ENCODE measurements around the gene NFATC2IP. TPM values are rescaled to one million over a fixed set of nuclear protein-coding genes. Genes with fewer than 3 reads are reported as not detected.

NFATC2IP gene
- total RNA-seq, 4 donors from 2014 or later = 17.4 to 36.6 (median 24.2) TPM

- intact Hi-C loops (cut with DNase I) = no loop called here
These were observed 32.0 kb upstream of the NFATC2IP start for GRCh38 chr16:28918698-28919097.

GRCh38 chr16:28923231-28923587 lies 27.5 kb upstream of the NFATC2IP start:
- TF ChIP-seq POLR2A (IDR thresholded peaks at IDR 0.05) = no peak
- TF ChIP-seq CTCF (IDR thresholded peaks at IDR 0.05) = no peak
- Histone ChIP-seq H3K4me1 (peaks cover 10 to 28% (median 15%) of the 10 kb centered on the region in 3 donors), H3K4me3 (no peak overlapping the region), H3K27ac (peak overlapping the region; percentile 15 to 98 (median 92)), H3K27me3 (no peaks in the 10 kb centered on the region), H3K9me3 (no peaks in the 10 kb centered on the region), H3K36me3 (peaks cover 6 to 43% (median 16%) of the 10 kb centered on the region in 3 donors)
- WGBS, 2 donors = 70 to 88% methylated on average over 3 of the region's 3 CpGs
- DNase-seq = no peak
- intact Hi-C loops (cut with DNase I) = no loop called here

More at GRCh38 chr16:28918698-28919097, 32.0 kb upstream of the NFATC2IP start:
- TF ChIP-seq CTCF (IDR thresholded peaks at IDR 0.05) = no peak
- TF ChIP-seq POLR2A (IDR thresholded peaks at IDR 0.05) = no peak
- H3K4me3 ChIP-seq = no peak overlapping the region
- DNase-seq = no peak
- no peaks in the 10 kb centered on the region for H3K9me3 ChIP-seq
- no peaks in the 10 kb centered on the region for H3K27me3 ChIP-seq
- H3K4me1 ChIP-seq = peaks cover 3 to 11% (median 3%) of the 10 kb centered on the region in 3 donors
- H3K27ac ChIP-seq = no peak overlapping the region
- 90 to 100% methylated on average over 3 of the region's 3 CpGs for WGBS, 2 donors
- H3K36me3 ChIP-seq = peaks cover 16 to 88% (median 19%) of the 10 kb centered on the region in 3 donors

- intact Hi-C loops (cut with DNase I) = no loop called here
- Histone ChIP-seq H3K36me3 (peaks cover 6 to 37% (median 11%) of the 10 kb centered on the region in 3 donors), H3K9me3 (no peaks in the 10 kb centered on the region), H3K27me3 (no peaks in the 10 kb centered on the region), H3K4me3 (peak overlapping the region; percentile 54 to 95 (median 72)), H3K27ac (peak overlapping the region; percentile 90 to 99 (median 96)), H3K4me1 (peaks cover 10 to 28% (median 15%) of the 10 kb centered on the region in 3 donors)
- 56 to 64% methylated on average over 9 of the region's 13 CpGs for WGBS, 2 donors
- no peak for DNase-seq
- TF ChIP-seq POLR2A (IDR thresholded peaks at IDR 0.05) = no peak
These were observed 26.9 kb upstream of the NFATC2IP start for GRCh38 chr16:28923652-28924398.

GRCh38 chr16:28924399-28924761 lies 26.4 kb upstream of the NFATC2IP start:
- Histone ChIP-seq H3K27me3 (no peaks in the 10 kb centered on the region), H3K36me3 (peaks cover under 1 to 31% (median 5%) of the 10 kb centered on the region in 3 donors), H3K27ac (peak overlapping the region; percentile 90 to 99 (median 96)), H3K4me1 (peaks cover 10 to 28% (median 15%) of the 10 kb centered on the region in 3 donors), H3K4me3 (peak overlapping the region; percentile 54 to 95 (median 72)), H3K9me3 (no peaks in the 10 kb centered on the region)
- no peak for DNase-seq
- intact Hi-C loops (cut with DNase I) = no loop called here
- 25 to 27% methylated on average over 7 of the region's 15 CpGs for WGBS, 2 donors
- TF ChIP-seq CTCF (IDR thresholded peaks at IDR 0.05) = peak in 3 of 6 experiments; percentile 39 to 45 (median 40)
- peak in 1 of 4 donors; percentile 38 for TF ChIP-seq POLR2A (IDR thresholded peaks at IDR 0.05)

GRCh38 chr16:28924762-28925385 lies 25.9 kb upstream of the NFATC2IP start, which contains the start of gene RABEP2:
RABEP2 (minus strand) TSS chr16:28925238; CDS start chr16:28925163, 75 bp downstream.
- Histone ChIP-seq H3K4me3 (peak within 1 kb of the TSS; percentile 54 to 95 (median 72)), H3K27me3 (no peaks in the 10 kb centered on the region), H3K36me3 (peaks cover 0 to 27% (median under 1%) of the 10 kb centered on the region in 3 donors), H3K27ac (peak within 1 kb of the TSS; percentile 90 to 99 (median 96)), H3K9me3 (no peaks in the 10 kb centered on the region), H3K4me1 (peaks cover 10 to 28% (median 15%) of the 10 kb centered on the region in 3 donors)
- DNase-seq = peak; percentile 80
- TF ChIP-seq CTCF (IDR thresholded peaks at IDR 0.05) (no peak), POLR2A (IDR thresholded peaks at IDR 0.05) (peak in 1 of 4 donors; percentile 68)
- intact Hi-C loops (cut with DNase I) = no loop called here
- 1 to 2% methylated on average over 17 to 18 of the region's 66 CpGs for WGBS, 2 donors

Data from esophagus squamous epithelium (tissue), 5 donors.